B cell (primary cell): ENCODE measurements around the gene CCDC57. TPM values are rescaled to one million over a fixed set of nuclear protein-coding genes. Genes with fewer than 3 reads are reported as not detected.

Experiments
- ATAC-seq: fragments of 200-7000 bp; cut with Tn5 transposase; one replicate; pipeline ENCODE4 v1.10.0; 2021; ENCODE audit warnings: low read depth, mild to moderate bottlenecking, moderate number of reproducible peaks, moderate library complexity
- CTCF ChIA-PET: fragments of 350-600 bp; sonication (Branson Sonifier 250); formaldehyde crosslinking; loops from one replicate; lab custom pipeline; 2021; ENCODE audit warnings: antibody characterized with exemption, inconsistent platforms; lab: Charles Lee
- POLR2A ChIA-PET: fragments of 350-600 bp; sonication (Branson Sonifier 250); formaldehyde crosslinking; loops from one replicate; lab custom pipeline; 2021; ENCODE audit warnings: antibody characterized with exemption; lab: Charles Lee
- DNase-seq: peaks from one replicate; pipeline ENCODE4 v3.0.0; 2013
- H2AFZ ChIP-seq: 2 replicates; pipeline ENCODE4 v1.6.1; 2012; ENCODE audit warnings: mild to moderate bottlenecking, low read depth, low read length; ENCODE audit not compliant: insufficient read depth, poor library complexity, severe bottlenecking
- H3K27ac ChIP-seq, 2 donors: 1 replicate in 1 of 2; 2 replicates in 1 of 2; pipeline ENCODE4 v1.5.1; 2012 to 2013; ENCODE audit warnings: low read length in 2 of 2, mild to moderate bottlenecking in 2 of 2, moderate library complexity in 1 of 2
- H3K27me3 ChIP-seq, 4 experiments: fragments of 200-600 bp in 1 of 4; sonication (generic) in 1 of 4; replicated peaks in 1 of 4; 1 replicate in 2 of 4; 2 replicates in 2 of 4; pipeline versions ENCODE4 v1.6.1 to v1.7.0; 2013 to 2016; ENCODE audit warnings: low read length in 3 of 4, mild to moderate bottlenecking in 2 of 4, mixed read lengths in 1 of 4, moderate library complexity in 1 of 4; ENCODE audit not compliant: insufficient read depth in 4 of 4, control insufficient read depth in 3 of 4; ENCODE audit errors: control extremely low read depth in 1 of 4
- H3K36me3 ChIP-seq, 2 experiments: replicated peaks in 1 of 2; 1 replicate in 1 of 2; 2 replicates in 1 of 2; pipeline versions ENCODE4 v1.6.1 to v1.7.1; 2013; ENCODE audit warnings: low read length in 1 of 2; ENCODE audit not compliant: insufficient read depth in 2 of 2, control insufficient read depth in 1 of 2; ENCODE audit errors: control extremely low read depth in 1 of 2, extremely low read depth in 1 of 2
- H3K4me1 ChIP-seq, 2 donors: fragments of 200-600 bp in 1 of 2; sonication (generic) in 1 of 2; 1 replicate in 1 of 2; 2 replicates in 1 of 2; pipeline versions ENCODE4 v1.5.1 to v1.6.1; 2013 to 2017; ENCODE audit warnings: low read length in 2 of 2; ENCODE audit not compliant: control insufficient read depth in 2 of 2, insufficient read depth in 2 of 2
- H3K4me2 ChIP-seq: replicated peaks from 2 replicates; pipeline ENCODE3; 2012; ENCODE audit warnings: mild to moderate bottlenecking, low read depth, low read length; ENCODE audit not compliant: poor library complexity, severe bottlenecking
- H3K4me3 ChIP-seq, 5 experiments: fragments of 200-600 bp in 1 of 5; sonication (generic) in 1 of 5; 1 replicate in 3 of 5; 2 replicates in 2 of 5; pipeline versions ENCODE4 v1.5.1 to v1.7.0; 2011 to 2016; ENCODE audit warnings: low read length in 4 of 5, mild to moderate bottlenecking in 4 of 5, low read depth in 2 of 5, control low read depth in 1 of 5, moderate library complexity in 1 of 5; ENCODE audit not compliant: insufficient read depth in 1 of 5; ENCODE audit errors: control extremely low read depth in 1 of 5, extremely low read depth in 1 of 5
- H3K79me2 ChIP-seq: fragments of 200-600 bp; sonication (generic); one replicate; pipeline ENCODE4 v1.6.0; 2016; ENCODE audit warnings: low read length; ENCODE audit not compliant: control insufficient read depth, insufficient read depth
- H3K9ac ChIP-seq: fragments of 200-600 bp; sonication (generic); 2 replicates; pipeline ENCODE4 v1.6.1; 2017; ENCODE audit warnings: mild to moderate bottlenecking, low read length, moderate library complexity
- H3K9me3 ChIP-seq, 3 donors: one replicate each; pipeline versions ENCODE4 v1.6.1 to v1.7.1; 2013; ENCODE audit warnings: low read length in 2 of 3; ENCODE audit not compliant: control insufficient read depth in 2 of 3, insufficient read depth in 1 of 3; ENCODE audit errors: control extremely low read depth in 1 of 3
- H4K20me1 ChIP-seq: 2 replicates; pipeline ENCODE4 v1.6.0; 2012; ENCODE audit warnings: mild to moderate bottlenecking, low read length; ENCODE audit not compliant: insufficient read depth, control insufficient read depth, poor library complexity, severe bottlenecking
- H3K27ac Mint-ChIP-seq: one replicate; pipeline ENCODE4 v1.8.0; 2021; ENCODE audit warnings: mixed read lengths
- H3K27me3 Mint-ChIP-seq: one replicate; pipeline ENCODE4 v1.8.0; 2021; ENCODE audit warnings: mixed read lengths
- H3K4me1 Mint-ChIP-seq: one replicate; pipeline ENCODE4 v1.8.0; 2021; ENCODE audit warnings: mixed read lengths
- H3K4me3 Mint-ChIP-seq: one replicate; pipeline ENCODE4 v1.8.0; 2021; ENCODE audit warnings: mixed read lengths
- H3K9me3 Mint-ChIP-seq: one replicate; pipeline ENCODE4 v1.8.0; 2022; ENCODE audit warnings: mixed read lengths; ENCODE audit not compliant: insufficient read depth
- CTCF ChIP-seq: fragments of 200-600 bp; IDR thresholded peaks from one replicate; pipeline ENCODE4 v1.8.0; 2022; ENCODE audit warnings: antibody characterized with exemption, mild to moderate bottlenecking
- EZH2 ChIP-seq: IDR thresholded peaks from 2 replicates; pipeline ENCODE4 v1.6.1; 2012; ENCODE audit warnings: borderline replicate concordance, low read depth, mild to moderate bottlenecking, moderate library complexity, low read length; ENCODE audit not compliant: insufficient read depth, poor library complexity, severe bottlenecking
- WGBS: methylation state at CpG from one replicate; pipeline ENCODE4 v1.1.5; 2013; ENCODE audit warnings: missing lambda C conversion rate; ENCODE audit not compliant: insufficient coverage; 5-methylcytosine and 5-hydroxymethylcytosine counted together
- intact Hi-C: fragments of 100-400 bp; cut with micrococcal nuclease; formaldehyde crosslinking; loops from one replicate; pipeline ENCODE4 v1.10.0; 2022
- polyA plus RNA-seq: library from polyadenylated mRNA; depleted of rRNA; stranded (reverse); fragments of >200 nt; gene quantifications from 2 replicates; pipeline ENCODE4 v1.2.3, GENCODE V29; 2012
- total RNA-seq, 2 donors: library from RNA; stranded (reverse); fragments of 120-200 nt in 1 of 2; gene quantifications; 1 replicate in 1 of 2; 2 replicates in 1 of 2; pipeline versions ENCODE4 v1.2.3 to v1.2.4, GENCODE V29; 2013 to 2022

CCDC57 gene
- total and polyA plus RNA-seq, 2 donors (not counting 1 experiment from before 2014, with no cell fraction given), result 49.7 to 67.2 TPM

GRCh38 chr17:82247856-82248671, 35.4 kb upstream of the CCDC57 start:
- Histone ChIP-seq H3K79me2 (peaks cover 96% of the 10 kb centered on the region), H3K27ac (no peak overlapping the region), H2AFZ (no peak overlapping the region), H3K36me3 (peaks cover 0 to 99% of the 10 kb centered on the region in 2 experiments), H3K9me3 (peaks cover 0 to 7% (median 0%) of the 10 kb centered on the region in 3 donors), H3K4me3 (no peak overlapping the region), H3K9ac (no peak overlapping the region), H3K27me3 (no peaks in the 10 kb centered on the region), H3K4me2 (no peak overlapping the region), H3K4me1 (peaks cover 0 to 11% of the 10 kb centered on the region in 2 donors), H4K20me1 (peaks cover 100% of the 10 kb centered on the region)
- H3K27me3 Mint-ChIP-seq, result no peaks in the 10 kb centered on the region
- DNase-seq (no peak), ATAC-seq (no peak)
- 94% methylated on average over 27 of the region's 28 CpGs for WGBS
- peaks cover 19% of the 10 kb centered on the region for H3K4me1 Mint-ChIP-seq
- intact Hi-C loops, result no loop called here
- H3K9me3 Mint-ChIP-seq, result no peaks in the 10 kb centered on the region
- H3K4me3 Mint-ChIP-seq, result no peak overlapping the region
- ChIA-PET POLR2A (no interaction called here), CTCF (no interaction called here)
- H3K27ac Mint-ChIP-seq, result no peak overlapping the region
- TF ChIP-seq CTCF, result no peak
- no peak for TF ChIP-seq EZH2

- H3K9ac ChIP-seq, result no peak overlapping the region
- no peak for TF ChIP-seq CTCF
- no peak for TF ChIP-seq EZH2
- ChIA-PET POLR2A (interaction anchor here (0.8 kb wide), 1 partner anchor 45 kb away, joined by 3 read pairs; no protein-coding TSS in a partner anchor), CTCF (no interaction called here)
- H3K36me3 ChIP-seq, result peaks cover 0 to 98% of the 10 kb centered on the region in 2 experiments
- no peaks in the 10 kb centered on the region for H3K27me3 Mint-ChIP-seq
- no peak overlapping the region for H2AFZ ChIP-seq
- peaks cover 0 to 11% of the 10 kb centered on the region in 2 donors for H3K4me1 ChIP-seq
- peaks cover 24% of the 10 kb centered on the region for H3K4me1 Mint-ChIP-seq
- peak overlapping the region; percentile 63 for H3K27ac Mint-ChIP-seq
- intact Hi-C loops, result no loop called here
- H3K4me3 Mint-ChIP-seq, result no peak overlapping the region
- H4K20me1 ChIP-seq, result peaks cover 100% of the 10 kb centered on the region
- DNase-seq, result no peak
- no peaks in the 10 kb centered on the region for H3K27me3 ChIP-seq
- H3K79me2 ChIP-seq, result peaks cover 91% of the 10 kb centered on the region
- no peaks in the 10 kb centered on the region for H3K9me3 Mint-ChIP-seq
- peak overlapping the region in 1 of 2 donors; percentile 66 for H3K27ac ChIP-seq
- peak overlapping the region; percentile 27 for H3K4me2 ChIP-seq
- ATAC-seq, result no peak
- H3K4me3 ChIP-seq, result no peak overlapping the region
- 43% methylated on average over 17 of the region's 22 CpGs for WGBS
- H3K9me3 ChIP-seq, result peaks cover 0 to 4% (median 0%) of the 10 kb centered on the region in 3 donors
These were observed 34.7 kb upstream of the CCDC57 start for GRCh38 chr17:82247182-82247823.
